GM12875 (cell line): Measurements from ENCODE around the gene SLC5A3.

Experiments used
- H3K4me3 ChIP-seq: one replicate; pipeline ENCODE4 v1.5.1; 2011; ENCODE audit warnings: low read depth, low read length, control low read depth
- TF ChIP-seq, protein P1 (sequence below): IDR thresholded peaks from 2 replicates; pipeline ENCODE4 v1.5.1; 2011; ENCODE audit warnings: low read depth, mild to moderate bottlenecking, control low read depth, inconsistent platforms, low read length, moderate library complexity, borderline replicate concordance; ENCODE audit not compliant: insufficient read depth

Gene SLC5A3

DNA sequence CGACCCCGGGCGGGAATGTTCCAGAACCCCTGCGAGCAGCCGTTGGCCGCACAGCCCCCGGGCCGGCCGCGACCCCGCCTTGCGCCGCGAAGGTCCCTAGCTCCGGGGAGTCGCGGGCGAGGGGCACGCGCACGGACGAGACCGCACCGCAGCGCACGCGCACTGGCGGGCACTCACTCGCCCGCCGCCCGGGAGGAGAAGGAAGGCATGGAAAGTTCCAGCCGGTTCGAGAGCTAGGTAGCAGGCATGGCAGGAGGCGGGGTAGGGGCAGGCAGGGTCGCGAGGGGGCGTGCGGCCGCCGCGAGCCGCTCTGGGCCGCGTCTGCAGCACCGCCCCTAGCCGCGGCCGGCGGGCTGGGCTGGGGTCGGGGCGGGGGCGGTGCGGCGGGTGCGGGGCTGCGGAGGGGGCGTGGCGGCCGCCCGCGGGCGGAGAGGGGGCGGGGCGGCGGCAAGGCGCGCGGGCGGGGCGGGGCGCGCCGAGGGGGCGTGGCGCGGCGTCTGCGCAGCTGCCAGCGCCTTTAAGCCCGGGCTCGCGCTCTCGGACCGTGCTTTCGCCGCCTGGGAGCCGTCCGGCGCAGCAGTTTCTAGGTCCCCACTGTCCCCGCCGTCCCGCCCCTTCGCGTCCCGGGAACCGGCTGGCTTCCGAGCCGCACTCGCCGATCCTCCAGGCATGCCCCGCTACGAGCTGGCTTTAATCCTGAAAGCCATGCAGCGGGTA is at the start of gene SLC5A3, which contains the start of gene MRPS6:
Gene SLC5A3, plus strand, starts transcription at position 547 of the 717 bp plus-strand sequence. CDS start 21,621 bp downstream, outside the sequence.
Gene MRPS6, plus strand, starts transcription at position 547 of the 717 bp plus-strand sequence. Its CDS starts 123 bp downstream, at position 670.
- peak within 1 kb of the TSS; percentile 76 for H3K4me3 ChIP-seq
- TF ChIP-seq, protein P1, sequence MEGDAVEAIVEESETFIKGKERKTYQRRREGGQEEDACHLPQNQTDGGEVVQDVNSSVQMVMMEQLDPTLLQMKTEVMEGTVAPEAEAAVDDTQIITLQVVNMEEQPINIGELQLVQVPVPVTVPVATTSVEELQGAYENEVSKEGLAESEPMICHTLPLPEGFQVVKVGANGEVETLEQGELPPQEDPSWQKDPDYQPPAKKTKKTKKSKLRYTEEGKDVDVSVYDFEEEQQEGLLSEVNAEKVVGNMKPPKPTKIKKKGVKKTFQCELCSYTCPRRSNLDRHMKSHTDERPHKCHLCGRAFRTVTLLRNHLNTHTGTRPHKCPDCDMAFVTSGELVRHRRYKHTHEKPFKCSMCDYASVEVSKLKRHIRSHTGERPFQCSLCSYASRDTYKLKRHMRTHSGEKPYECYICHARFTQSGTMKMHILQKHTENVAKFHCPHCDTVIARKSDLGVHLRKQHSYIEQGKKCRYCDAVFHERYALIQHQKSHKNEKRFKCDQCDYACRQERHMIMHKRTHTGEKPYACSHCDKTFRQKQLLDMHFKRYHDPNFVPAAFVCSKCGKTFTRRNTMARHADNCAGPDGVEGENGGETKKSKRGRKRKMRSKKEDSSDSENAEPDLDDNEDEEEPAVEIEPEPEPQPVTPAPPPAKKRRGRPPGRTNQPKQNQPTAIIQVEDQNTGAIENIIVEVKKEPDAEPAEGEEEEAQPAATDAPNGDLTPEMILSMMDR: no peak

DNA sequence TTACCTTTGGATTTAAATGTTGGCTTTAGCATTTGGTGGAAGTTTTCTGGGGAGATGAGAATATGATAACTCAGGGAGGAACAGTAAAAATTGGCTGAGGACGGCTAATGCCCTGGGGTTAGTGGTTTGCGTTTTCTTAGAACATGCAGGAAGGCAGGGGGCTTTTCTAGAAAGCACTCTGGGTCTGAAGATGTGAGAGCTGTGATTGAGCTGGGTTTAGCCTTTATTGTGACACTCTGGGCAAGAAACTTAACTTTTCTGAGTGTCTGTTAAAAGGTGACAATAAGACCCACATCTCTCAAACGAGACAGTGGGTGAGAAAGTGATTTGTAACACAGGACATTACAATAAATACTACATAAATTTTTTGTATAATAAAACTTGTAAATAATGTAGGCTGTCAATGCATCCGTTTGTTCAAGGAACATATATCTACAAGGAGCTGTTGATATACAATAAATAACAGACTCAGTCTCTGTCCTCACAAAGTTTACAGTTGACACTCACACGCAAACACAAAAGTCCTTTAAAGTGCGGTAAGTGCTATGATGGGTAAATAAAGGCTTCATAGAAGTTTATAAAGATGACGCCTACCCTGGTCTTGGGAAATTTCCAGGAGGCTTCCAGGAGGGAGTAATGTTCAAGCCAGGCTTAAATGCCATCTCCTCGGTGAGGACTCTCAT is 49.5 kb upstream of the SLC5A3 start:
- no peak overlapping the region for H3K4me3 ChIP-seq
- TF ChIP-seq, protein P1: no peak

DNA sequence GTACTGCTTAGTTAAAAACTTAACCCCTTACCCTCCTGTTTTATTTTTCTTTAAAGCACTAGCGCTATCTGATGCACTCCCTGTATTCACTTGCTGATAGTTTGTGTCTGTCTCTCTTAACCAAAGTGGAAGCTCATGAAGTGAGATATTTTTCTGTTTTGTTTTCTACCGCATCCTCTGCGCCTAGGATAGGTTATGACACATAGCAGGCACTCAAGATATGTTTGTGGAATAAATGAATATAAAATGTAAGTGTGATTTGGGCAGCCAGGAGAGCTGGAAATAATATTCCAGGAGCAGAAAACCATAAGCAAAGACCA is 49.0 kb upstream of the SLC5A3 start:
- TF ChIP-seq, protein P1: no peak
- no peak overlapping the region for H3K4me3 ChIP-seq

- TF ChIP-seq, protein P1: no peak
- H3K4me3 ChIP-seq: no peak overlapping the region
Measured at GRCh38 chr21:34027721-34028461, 45.5 kb upstream of the SLC5A3 start.

- no peak overlapping the region for H3K4me3 ChIP-seq
- TF ChIP-seq, protein P1: no peak
Measured at GRCh38 chr21:34029743-34030528, 43.4 kb upstream of the SLC5A3 start.

GRCh38 chr21:34031835-34032370 is 41.5 kb upstream of the SLC5A3 start:
- TF ChIP-seq, protein P1: no peak
- no peak overlapping the region for H3K4me3 ChIP-seq
